ENCODE results near the gene ILKAP. TPM values are rescaled to one million over a fixed set of nuclear protein-coding genes. Genes with fewer than 3 reads are reported as not detected.

ILKAP gene
- total and polyA plus RNA-seq, 2 donors (not counting 1 experiment from before 2014, with no cell fraction given): 27.9 to 31.3 TPM

GRCh38 chr2:238169048-238169707 is 34.3 kb downstream of the ILKAP start:
- H3K27ac ChIP-seq (ENCODE audit: insufficient read depth, low read length): peak overlapping the region; percentile 92
- H3K9ac ChIP-seq (ENCODE audit: insufficient read depth, low read length): no peak overlapping the region
- no peaks in the 10 kb centered on the region for H3K79me2 ChIP-seq (ENCODE audit: control insufficient read depth, insufficient read depth, low read length)
- peaks cover 26% of the 10 kb centered on the region for H3K4me1 ChIP-seq (ENCODE audit: control insufficient read depth, extremely low read depth, insufficient read depth, low read length)
- peak overlapping the region; percentile 18 for H3K4me2 ChIP-seq (ENCODE audit: extremely low read depth, insufficient read depth, low read length)
- H2AFZ ChIP-seq (ENCODE audit: low read length): no peak overlapping the region
- no peaks in the 10 kb centered on the region for H3K27me3 ChIP-seq (ENCODE audit: control insufficient read depth, insufficient read depth, low read length)
- TF ChIP-seq, protein P1, sequence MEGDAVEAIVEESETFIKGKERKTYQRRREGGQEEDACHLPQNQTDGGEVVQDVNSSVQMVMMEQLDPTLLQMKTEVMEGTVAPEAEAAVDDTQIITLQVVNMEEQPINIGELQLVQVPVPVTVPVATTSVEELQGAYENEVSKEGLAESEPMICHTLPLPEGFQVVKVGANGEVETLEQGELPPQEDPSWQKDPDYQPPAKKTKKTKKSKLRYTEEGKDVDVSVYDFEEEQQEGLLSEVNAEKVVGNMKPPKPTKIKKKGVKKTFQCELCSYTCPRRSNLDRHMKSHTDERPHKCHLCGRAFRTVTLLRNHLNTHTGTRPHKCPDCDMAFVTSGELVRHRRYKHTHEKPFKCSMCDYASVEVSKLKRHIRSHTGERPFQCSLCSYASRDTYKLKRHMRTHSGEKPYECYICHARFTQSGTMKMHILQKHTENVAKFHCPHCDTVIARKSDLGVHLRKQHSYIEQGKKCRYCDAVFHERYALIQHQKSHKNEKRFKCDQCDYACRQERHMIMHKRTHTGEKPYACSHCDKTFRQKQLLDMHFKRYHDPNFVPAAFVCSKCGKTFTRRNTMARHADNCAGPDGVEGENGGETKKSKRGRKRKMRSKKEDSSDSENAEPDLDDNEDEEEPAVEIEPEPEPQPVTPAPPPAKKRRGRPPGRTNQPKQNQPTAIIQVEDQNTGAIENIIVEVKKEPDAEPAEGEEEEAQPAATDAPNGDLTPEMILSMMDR (conservative IDR thresholded peaks at IDR 0.05 in 1 of 2, IDR thresholded peaks at IDR 0.05 in 1 of 2; ENCODE audit: low read depth in 1 of 2, low read length in 2 of 2): no peak
- H3K9me3 ChIP-seq (ENCODE audit: control insufficient read depth, insufficient read depth, low read depth, low read length): no peaks in the 10 kb centered on the region
- DNase-seq (ENCODE audit: low read depth in 2 of 2): peak; percentile 93 to 98
- peak overlapping the region in 2 of 4 experiments; percentile 18 to 29 for H3K4me3 ChIP-seq (replicated peaks in 1 of 4; ENCODE audit: control extremely low read depth in 1 of 4, insufficient read depth in 1 of 4, low read depth in 3 of 4, low read length in 4 of 4)
- no peaks in the 10 kb centered on the region for H4K20me1 ChIP-seq (ENCODE audit: control insufficient read depth, extremely low read depth, insufficient read depth, low read length)
- peaks cover 27% of the 10 kb centered on the region for H3K36me3 ChIP-seq (ENCODE audit: control insufficient read depth, insufficient read depth, low read length)

DNA sequence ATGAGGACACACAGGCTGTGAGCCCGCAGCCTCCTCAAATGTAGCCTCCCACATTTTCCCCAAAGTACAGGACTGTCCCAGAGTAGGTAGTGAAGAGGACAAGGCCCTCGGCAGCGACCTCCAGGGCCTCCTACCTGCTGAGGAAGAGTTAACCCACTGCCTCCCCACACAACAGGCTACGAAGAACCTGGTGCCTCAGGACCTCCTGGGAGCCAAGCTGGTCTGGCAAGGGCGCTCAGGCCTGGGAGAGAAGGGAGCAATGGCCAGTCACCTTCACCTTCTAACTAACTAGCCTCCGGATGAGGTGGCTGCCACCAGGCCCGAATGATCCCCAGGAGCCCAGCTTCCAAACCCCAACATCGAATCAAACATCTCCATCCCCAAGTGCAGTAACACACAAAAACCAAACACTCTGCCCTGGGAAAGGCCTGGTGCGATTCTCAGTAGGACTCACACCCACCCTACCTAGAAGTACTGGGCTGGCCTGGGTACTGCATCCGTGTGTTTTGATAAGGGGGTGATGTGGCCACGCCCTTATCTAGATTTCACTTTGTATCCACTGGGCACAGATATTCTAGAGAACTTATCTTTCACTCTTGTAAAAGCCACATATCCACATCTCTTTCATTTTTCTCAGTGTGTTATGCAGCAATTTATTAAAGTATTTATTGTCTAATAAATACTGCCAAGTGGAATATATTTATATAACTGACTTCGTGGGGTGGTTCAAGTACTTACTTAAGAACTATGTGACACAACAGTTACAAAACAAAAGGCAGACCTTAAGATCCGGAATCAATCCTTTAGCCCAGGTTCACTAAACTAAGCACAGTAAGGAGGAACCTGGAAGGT is 35.1 kb downstream of the ILKAP start:
- no peak overlapping the region for H2AFZ ChIP-seq (ENCODE audit: low read length)
- DNase-seq (ENCODE audit: low read depth in 2 of 2): no peak
- peaks cover 24% of the 10 kb centered on the region for H3K36me3 ChIP-seq (ENCODE audit: control insufficient read depth, insufficient read depth, low read length)
- H4K20me1 ChIP-seq (ENCODE audit: control insufficient read depth, extremely low read depth, insufficient read depth, low read length): no peaks in the 10 kb centered on the region
- no peaks in the 10 kb centered on the region for H3K9me3 ChIP-seq (ENCODE audit: control insufficient read depth, insufficient read depth, low read depth, low read length)
- H3K27ac ChIP-seq (ENCODE audit: insufficient read depth, low read length): peak overlapping the region; percentile 92
- H3K4me2 ChIP-seq (ENCODE audit: extremely low read depth, insufficient read depth, low read length): peak overlapping the region; percentile 18
- H3K9ac ChIP-seq (ENCODE audit: insufficient read depth, low read length): no peak overlapping the region
- no peak overlapping the region for H3K4me3 ChIP-seq (replicated peaks in 1 of 4; ENCODE audit: control extremely low read depth in 1 of 4, insufficient read depth in 1 of 4, low read depth in 3 of 4, low read length in 4 of 4)
- no peaks in the 10 kb centered on the region for H3K27me3 ChIP-seq (ENCODE audit: control insufficient read depth, insufficient read depth, low read length)
- peaks cover 26% of the 10 kb centered on the region for H3K4me1 ChIP-seq (ENCODE audit: control insufficient read depth, extremely low read depth, insufficient read depth, low read length)
- TF ChIP-seq EZH2 (IDR thresholded peaks at IDR 0.05; ENCODE audit: low read length, missing control alignments): no peak
- TF ChIP-seq, protein P1 (conservative IDR thresholded peaks at IDR 0.05 in 1 of 2, IDR thresholded peaks at IDR 0.05 in 1 of 2; ENCODE audit: low read depth in 1 of 2, low read length in 2 of 2): no peak
- no peaks in the 10 kb centered on the region for H3K79me2 ChIP-seq (ENCODE audit: control insufficient read depth, insufficient read depth, low read length)

GRCh38 chr2:238167761-238168160 is 35.7 kb downstream of the ILKAP start:
- no peaks in the 10 kb centered on the region for H3K79me2 ChIP-seq (ENCODE audit: control insufficient read depth, insufficient read depth, low read length)
- no peak overlapping the region for H3K9ac ChIP-seq (ENCODE audit: insufficient read depth, low read length)
- H2AFZ ChIP-seq (ENCODE audit: low read length): no peak overlapping the region
- TF ChIP-seq, protein P1 (conservative IDR thresholded peaks at IDR 0.05 in 1 of 2, IDR thresholded peaks at IDR 0.05 in 1 of 2; ENCODE audit: low read depth in 1 of 2, low read length in 2 of 2): no peak
- TF ChIP-seq EZH2 (IDR thresholded peaks at IDR 0.05; ENCODE audit: low read length, missing control alignments): no peak
- no peak overlapping the region for H3K4me3 ChIP-seq (replicated peaks in 1 of 4; ENCODE audit: control extremely low read depth in 1 of 4, insufficient read depth in 1 of 4, low read depth in 3 of 4, low read length in 4 of 4)
- no peaks in the 10 kb centered on the region for H3K9me3 ChIP-seq (ENCODE audit: control insufficient read depth, insufficient read depth, low read depth, low read length)
- no peak overlapping the region for H3K4me2 ChIP-seq (ENCODE audit: extremely low read depth, insufficient read depth, low read length)
- DNase-seq (ENCODE audit: low read depth in 2 of 2): peak; percentile 30 to 33
- H3K36me3 ChIP-seq (ENCODE audit: control insufficient read depth, insufficient read depth, low read length): peaks cover 17% of the 10 kb centered on the region
- peak overlapping the region; percentile 92 for H3K27ac ChIP-seq (ENCODE audit: insufficient read depth, low read length)
- H4K20me1 ChIP-seq (ENCODE audit: control insufficient read depth, extremely low read depth, insufficient read depth, low read length): no peaks in the 10 kb centered on the region
- H3K4me1 ChIP-seq (ENCODE audit: control insufficient read depth, extremely low read depth, insufficient read depth, low read length): peaks cover 26% of the 10 kb centered on the region
- no peaks in the 10 kb centered on the region for H3K27me3 ChIP-seq (ENCODE audit: control insufficient read depth, insufficient read depth, low read length)

Data from fibroblast of lung (primary cell).